H1 (cell line): Measurements from ENCODE around the gene IFT81.

Experiments used
- BRCA1 ChIP-seq: IDR thresholded peaks from 2 replicates; pipeline ENCODE4 v1.6.1; 2012; ENCODE audit warnings: low read depth, low read length, improper control_type of control experiment
- EP300 ChIP-seq, 2 experiments: IDR thresholded peaks; 1 replicate in 1 of 2; 2 replicates in 1 of 2; pipeline ENCODE4 v1.6.1; 2011 to 2012; ENCODE audit warnings: low read depth in 2 of 2, low read length in 2 of 2, mild to moderate bottlenecking in 2 of 2, borderline replicate concordance in 1 of 2, inconsistent platforms in 1 of 2, moderate library complexity in 1 of 2
- EZH2 ChIP-seq: fragments of 200-600 bp; sonication (generic); IDR thresholded peaks from 2 replicates; pipeline ENCODE4 v1.7.1; 2012; ENCODE audit warnings: low read depth, mild to moderate bottlenecking, moderate library complexity, low read length, inconsistent platforms; ENCODE audit not compliant: severe bottlenecking
- POLR2A ChIP-seq, 2 experiments: IDR thresholded peaks; 1 replicate in 1 of 2; 2 replicates in 1 of 2; pipeline ENCODE4 v1.6.1; 2011; ENCODE audit warnings: low read depth in 2 of 2, low read length in 2 of 2, mild to moderate bottlenecking in 2 of 2; ENCODE audit errors: control extremely low read depth in 1 of 2
- POLR2AphosphoS5 ChIP-seq: IDR thresholded peaks from 2 replicates; pipeline ENCODE4 v1.6.1; 2011; ENCODE audit warnings: low read depth, low read length
- RAD21 ChIP-seq, 2 experiments: IDR thresholded peaks in 1 of 2; conservative IDR thresholded peaks in 1 of 2; 2 replicates each; pipeline ENCODE4 v1.6.1; 2011; ENCODE audit warnings: low read depth in 2 of 2, low read length in 2 of 2, improper control_type of control experiment in 1 of 2, inconsistent platforms in 1 of 2, mild to moderate bottlenecking in 1 of 2, moderate library complexity in 1 of 2
- RFX5 ChIP-seq: IDR thresholded peaks from 2 replicates; pipeline ENCODE4 v1.6.1; 2011; ENCODE audit warnings: low read depth, low read length, improper control_type of control experiment, borderline replicate concordance
- RNF2 ChIP-seq: fragments of 200-900, 300-1000 bp; sonication (generic); IDR thresholded peaks from 2 replicates; pipeline ENCODE4 v1.7.1; 2016; ENCODE audit warnings: borderline replicate concordance, low read depth, mild to moderate bottlenecking, antibody characterized with exemption, low read length; ENCODE audit not compliant: poor library complexity, severe bottlenecking; ENCODE audit errors: missing control alignments
- SRF ChIP-seq: IDR thresholded peaks from 2 replicates; pipeline ENCODE4 v1.6.1; 2011; ENCODE audit warnings: mild to moderate bottlenecking, low read depth, low read length, moderate library complexity
- TF ChIP-seq, protein P1 (sequence below), 3 experiments: IDR thresholded peaks; 1 replicate in 2 of 3; 2 replicates in 1 of 3; pipeline versions ENCODE4 v1.5.1 to v1.6.1; 2011; ENCODE audit warnings: low read length in 3 of 3, mild to moderate bottlenecking in 3 of 3, inconsistent platforms in 2 of 3, low read depth in 1 of 3, moderate library complexity in 1 of 3; ENCODE audit not compliant: insufficient read depth in 1 of 3; ENCODE audit errors: control extremely low read depth in 1 of 3

DNA sequence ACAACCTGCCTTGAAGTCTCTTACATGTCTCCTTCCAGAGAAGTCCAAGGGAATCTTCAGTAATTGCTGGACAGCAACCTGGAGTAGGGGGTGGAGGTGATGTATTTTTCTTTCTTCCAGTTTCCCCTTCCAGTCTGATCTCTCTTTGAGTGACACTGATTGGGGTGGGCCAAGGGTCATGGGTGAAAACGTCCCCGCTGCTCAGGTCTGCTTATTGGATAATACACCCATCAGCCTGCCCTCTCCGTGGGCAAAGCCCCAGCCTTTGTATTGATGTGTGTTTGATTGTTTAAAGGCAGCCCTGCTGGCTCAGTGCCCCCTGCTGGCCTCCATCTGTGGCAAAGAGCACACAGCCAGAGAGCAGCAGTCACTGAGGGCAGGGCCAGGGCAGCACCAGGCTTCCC, 121.2 kb downstream of the IFT81 start:
- TF ChIP-seq SRF (no peak), RFX5 (no peak), EP300 (IDR thresholded peaks at IDR 0.05; ENCODE audit: borderline replicate concordance in 1 of 2, low read depth in 2 of 2, low read length in 2 of 2) (no peak), RNF2 (no peak), POLR2A (IDR thresholded peaks at IDR 0.05; ENCODE audit: control extremely low read depth in 1 of 2, low read depth in 2 of 2, low read length in 2 of 2) (no peak), RAD21 (IDR thresholded peaks at IDR 0.05 in 1 of 2, conservative IDR thresholded peaks at IDR 0.05 in 1 of 2; ENCODE audit: low read depth in 2 of 2, low read length in 2 of 2) (peak; percentile 47 to 57), EZH2 (no peak), POLR2AphosphoS5 (no peak), BRCA1 (no peak)
- TF ChIP-seq, protein P1, sequence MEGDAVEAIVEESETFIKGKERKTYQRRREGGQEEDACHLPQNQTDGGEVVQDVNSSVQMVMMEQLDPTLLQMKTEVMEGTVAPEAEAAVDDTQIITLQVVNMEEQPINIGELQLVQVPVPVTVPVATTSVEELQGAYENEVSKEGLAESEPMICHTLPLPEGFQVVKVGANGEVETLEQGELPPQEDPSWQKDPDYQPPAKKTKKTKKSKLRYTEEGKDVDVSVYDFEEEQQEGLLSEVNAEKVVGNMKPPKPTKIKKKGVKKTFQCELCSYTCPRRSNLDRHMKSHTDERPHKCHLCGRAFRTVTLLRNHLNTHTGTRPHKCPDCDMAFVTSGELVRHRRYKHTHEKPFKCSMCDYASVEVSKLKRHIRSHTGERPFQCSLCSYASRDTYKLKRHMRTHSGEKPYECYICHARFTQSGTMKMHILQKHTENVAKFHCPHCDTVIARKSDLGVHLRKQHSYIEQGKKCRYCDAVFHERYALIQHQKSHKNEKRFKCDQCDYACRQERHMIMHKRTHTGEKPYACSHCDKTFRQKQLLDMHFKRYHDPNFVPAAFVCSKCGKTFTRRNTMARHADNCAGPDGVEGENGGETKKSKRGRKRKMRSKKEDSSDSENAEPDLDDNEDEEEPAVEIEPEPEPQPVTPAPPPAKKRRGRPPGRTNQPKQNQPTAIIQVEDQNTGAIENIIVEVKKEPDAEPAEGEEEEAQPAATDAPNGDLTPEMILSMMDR (IDR thresholded peaks at IDR 0.05; ENCODE audit: control extremely low read depth in 1 of 3, insufficient read depth in 1 of 3, low read depth in 1 of 3, low read length in 3 of 3) = peak; percentile 58 to 68 (median 60)
